Islet precursor cell (in vitro differentiated cells): ENCODE results near the gene ASNSD1.

Experiments
- DNase-seq: peaks from one replicate; pipeline ENCODE4 v3.0.0-alpha.2; 2018

Gene ASNSD1

DNA sequence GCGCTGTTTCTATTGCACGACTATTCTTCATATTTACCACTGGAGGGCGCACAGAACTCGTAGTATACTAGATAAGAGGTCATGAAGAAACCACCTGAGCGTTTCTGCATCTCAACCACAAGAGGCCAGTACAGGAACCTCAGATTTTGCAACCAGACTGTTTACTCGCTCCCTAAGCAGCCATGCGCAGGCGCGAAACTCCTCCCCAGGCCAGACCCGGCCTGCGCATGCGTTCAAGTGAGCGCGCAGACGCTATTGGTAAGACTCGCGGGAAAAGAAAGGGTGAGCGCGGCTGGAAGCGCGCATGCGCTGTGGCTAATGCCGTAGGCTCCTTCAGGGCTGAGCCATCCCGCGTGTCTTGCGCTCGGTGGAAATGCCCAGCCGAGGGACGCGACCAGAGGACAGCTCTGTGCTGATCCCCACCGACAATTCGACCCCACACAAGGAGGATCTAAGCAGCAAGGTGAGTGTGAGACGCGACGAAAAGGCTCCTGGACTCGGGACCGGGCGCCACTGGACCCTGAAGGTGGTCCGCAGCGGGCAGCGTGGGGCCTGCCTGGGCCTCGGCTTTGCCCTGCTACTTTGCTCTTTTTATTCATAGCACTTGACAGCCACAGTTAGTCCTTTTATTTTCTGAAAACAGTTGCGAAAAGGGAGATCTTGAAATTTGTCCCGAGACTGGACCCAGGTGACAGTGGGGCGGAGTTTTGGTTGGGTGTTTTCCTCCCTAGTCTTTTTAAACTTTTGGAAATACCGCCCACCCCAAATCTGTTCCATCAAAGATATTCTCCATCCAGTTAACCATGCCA lies at the start of gene ASNSD1:
TSS of gene ASNSD1 (plus strand) at position 312 of the 809 bp plus-strand sequence. CDS start 4,674 bp downstream, outside the sequence.
- DNase-seq = peak; percentile 100

DNA sequence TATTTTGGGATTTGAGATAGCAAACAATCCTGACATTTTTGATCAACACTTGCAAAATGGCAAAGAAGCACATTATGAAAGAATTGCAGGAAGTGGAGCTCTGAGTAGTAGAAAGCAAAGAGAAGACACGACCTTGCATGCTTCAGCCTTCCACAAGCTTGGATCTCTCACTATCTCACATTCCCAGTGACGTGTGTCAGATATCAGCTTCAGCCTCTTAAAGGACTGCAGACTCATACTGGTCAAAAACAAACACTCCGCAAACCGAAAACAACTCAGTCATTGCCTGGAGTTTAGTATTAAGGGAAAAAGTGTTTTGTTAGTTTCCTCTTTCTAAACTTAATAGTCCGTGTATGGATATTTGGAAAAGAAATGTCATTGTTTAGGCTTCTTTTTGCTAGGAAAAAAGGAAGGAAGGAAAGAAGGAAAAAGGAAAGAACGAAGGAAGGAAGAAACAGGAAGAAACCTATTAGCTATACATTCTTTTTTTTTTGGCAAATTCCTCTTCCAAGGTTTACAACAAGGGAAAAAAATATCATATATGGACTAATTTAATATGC lies 48.1 kb upstream of the ASNSD1 start:
- peak; percentile 71 for DNase-seq

DNA sequence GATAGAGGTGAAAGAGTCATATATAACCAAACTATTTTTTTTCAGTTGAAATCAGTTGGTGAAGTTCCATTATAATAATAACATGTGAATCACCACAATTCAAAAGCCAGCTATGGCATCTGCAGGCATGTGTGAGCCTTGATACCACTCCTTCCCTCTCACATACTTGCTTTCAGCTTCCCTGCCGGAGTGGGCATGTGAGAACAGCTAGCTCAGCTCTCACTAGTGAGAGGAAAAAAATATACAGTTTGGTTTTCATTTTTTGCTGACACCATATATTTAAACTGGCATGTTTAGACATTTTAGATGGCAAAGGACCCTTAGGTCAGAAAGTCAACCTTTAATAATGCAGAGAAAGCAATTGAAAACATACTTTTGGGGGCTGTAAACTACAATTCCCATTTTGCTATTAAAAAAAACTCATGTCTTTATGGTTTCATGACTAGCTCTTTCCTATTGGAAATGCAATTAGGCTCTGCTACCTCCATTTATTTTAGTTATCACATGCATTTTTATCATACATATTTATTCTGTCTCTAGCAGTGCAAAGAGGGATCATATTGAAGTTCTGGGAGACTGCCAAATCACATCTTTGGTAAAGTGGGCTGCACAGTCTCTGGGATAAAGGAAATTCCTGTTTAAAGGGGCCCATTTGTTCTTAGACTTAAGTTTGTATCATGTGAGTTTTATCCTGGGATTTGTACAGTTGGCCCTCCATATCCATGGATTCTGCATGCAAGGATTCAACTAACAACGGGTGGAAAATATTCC lies 47.4 kb upstream of the ASNSD1 start:
- no peak for DNase-seq

DNA sequence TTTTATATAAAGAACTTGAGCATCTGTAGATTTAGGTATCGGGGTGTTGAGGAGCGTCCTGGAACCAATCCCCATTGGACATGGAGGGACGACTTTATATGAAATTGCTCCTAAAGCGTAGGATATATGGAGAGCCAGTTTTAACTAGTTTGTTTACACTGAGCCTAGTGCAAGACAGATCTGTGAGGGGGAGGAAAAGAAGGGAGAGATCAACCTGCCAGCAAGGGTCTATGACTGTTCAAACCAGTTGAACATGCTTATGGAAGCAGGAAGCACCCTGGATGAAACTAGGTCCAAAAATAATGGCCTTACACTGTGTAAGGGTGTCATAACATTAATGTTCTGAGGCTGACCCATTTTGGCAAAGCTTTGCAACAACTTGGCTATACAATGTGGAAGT lies 46.7 kb upstream of the ASNSD1 start:
- DNase-seq = no peak

DNA sequence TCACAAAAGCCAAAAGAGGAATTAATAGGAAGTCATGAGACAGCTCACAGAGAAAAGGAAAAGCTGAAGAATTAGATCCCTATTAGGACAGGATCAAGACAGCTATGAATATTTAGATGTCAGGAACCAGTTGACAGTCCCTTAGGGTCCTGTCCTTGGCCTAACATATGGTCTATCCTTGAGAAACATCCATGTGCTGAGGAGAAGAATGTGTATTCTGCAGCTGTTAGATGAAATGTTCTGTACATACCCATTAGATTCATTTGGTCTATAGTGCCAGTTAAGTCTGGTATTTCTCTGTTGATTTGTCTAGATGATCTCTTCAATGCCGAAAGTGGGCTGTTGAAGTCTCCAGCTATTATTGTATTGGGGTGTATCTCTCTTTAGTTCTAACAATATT lies 43.1 kb upstream of the ASNSD1 start:
- DNase-seq = no peak

DNA sequence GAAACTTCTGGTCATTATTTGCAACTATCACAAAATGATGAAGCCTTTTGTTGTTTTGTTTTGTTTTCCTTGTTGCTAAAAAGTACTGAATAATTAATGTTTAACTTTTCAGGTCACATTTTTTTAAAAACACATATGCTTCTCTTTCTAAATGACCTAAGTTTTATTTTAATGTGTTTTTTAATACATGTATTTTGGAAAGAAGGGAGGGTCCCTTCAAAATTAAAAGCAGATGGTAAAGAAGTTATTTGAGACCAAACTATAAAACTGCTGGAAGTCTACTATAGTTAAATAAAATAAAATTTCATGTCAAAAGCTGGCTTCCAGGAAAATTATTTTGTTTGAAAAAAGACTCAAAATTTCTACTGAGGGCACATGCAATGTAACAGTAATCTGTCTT lies 39.5 kb upstream of the ASNSD1 start:
- no peak for DNase-seq

DNA sequence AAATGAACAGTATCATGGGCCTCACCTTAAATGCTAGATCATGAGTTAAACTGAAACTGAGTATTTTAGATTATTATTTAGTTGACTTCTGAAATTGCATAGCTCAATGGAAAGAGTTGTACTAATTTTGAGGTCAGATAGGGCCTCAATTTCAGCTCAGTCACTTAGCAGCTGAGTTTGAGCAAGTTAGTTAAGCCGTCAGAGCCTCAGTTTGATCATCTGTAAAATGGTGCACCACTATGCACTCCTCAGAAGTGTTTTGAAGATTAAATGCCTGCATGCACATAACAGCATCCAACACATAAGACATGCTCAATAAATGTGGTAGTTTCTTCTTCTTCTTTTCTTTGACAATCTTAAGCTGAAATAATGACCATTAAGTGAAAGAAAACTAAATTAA lies 38.2 kb upstream of the ASNSD1 start:
- DNase-seq = no peak

DNA sequence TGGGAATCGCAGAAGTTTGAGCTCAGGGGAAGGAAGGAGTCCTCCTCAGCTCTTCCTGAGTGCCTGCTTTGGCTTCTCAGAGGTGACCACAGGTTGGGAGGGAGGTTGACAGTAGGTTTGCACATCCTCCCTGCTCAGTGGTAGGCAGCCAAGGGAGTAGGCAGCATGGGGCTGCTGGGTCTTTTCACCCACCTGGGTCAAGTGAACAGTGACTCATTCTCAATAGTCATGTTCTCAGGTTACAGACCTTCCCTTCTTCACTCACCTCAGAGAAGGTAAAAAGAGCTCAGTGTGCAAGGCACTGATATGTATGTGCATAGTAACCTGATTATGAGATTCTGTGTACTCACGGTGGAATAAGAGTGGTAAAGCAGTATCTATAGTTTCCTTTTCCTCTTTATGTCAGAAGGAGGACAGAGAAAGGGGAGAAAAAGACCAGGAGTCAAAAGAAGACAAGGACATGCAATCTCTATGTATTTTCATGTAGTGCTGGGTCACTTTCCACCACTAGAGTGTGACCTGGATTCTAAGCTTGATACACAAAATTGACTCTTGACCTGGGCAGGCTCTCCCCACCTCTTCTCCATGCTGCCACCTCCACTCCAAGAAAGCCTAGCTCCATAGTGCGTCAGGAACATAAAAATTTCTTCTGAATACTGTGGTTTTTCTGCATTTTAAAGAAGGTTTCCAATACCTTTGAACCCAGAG lies 36.5 kb upstream of the ASNSD1 start:
- DNase-seq = peak; percentile 58

DNA sequence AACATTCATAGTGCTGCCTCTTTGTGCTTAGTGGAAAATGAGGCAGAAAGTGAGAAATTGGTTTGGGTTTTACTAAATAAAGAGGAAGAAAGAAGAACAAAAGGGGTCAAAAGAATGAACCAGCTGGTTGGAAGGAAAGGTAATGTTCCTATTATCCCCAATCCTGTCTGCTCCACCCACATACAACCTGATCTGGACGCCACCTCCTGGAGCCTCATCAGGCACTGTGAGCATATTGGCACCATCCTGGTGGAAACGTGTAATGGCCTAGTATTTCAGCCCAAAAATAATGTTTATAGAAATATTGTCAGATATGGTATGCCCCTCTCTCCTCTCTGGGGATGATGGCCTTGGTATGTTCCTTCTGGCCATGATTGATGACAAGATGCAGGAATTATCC lies 35.6 kb upstream of the ASNSD1 start:
- no peak for DNase-seq

DNA sequence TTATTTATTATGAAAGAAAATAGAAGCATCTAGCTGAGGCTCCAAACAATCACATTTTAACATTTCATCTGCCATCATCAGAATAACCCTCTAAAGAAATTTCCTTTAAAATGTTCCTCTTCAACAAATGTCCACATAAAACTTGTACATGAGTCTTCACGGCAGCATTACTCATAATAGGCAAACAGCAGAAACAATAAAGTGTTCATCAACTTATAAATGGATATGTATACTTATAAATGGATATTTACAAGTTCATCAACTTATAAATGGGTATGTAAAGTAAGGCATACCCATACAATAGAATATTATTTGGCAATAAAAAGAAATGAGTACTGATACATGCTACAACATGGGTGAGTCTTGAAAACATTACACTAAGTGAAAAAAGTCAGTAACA lies 33.5 kb upstream of the ASNSD1 start:
- no peak for DNase-seq

DNA sequence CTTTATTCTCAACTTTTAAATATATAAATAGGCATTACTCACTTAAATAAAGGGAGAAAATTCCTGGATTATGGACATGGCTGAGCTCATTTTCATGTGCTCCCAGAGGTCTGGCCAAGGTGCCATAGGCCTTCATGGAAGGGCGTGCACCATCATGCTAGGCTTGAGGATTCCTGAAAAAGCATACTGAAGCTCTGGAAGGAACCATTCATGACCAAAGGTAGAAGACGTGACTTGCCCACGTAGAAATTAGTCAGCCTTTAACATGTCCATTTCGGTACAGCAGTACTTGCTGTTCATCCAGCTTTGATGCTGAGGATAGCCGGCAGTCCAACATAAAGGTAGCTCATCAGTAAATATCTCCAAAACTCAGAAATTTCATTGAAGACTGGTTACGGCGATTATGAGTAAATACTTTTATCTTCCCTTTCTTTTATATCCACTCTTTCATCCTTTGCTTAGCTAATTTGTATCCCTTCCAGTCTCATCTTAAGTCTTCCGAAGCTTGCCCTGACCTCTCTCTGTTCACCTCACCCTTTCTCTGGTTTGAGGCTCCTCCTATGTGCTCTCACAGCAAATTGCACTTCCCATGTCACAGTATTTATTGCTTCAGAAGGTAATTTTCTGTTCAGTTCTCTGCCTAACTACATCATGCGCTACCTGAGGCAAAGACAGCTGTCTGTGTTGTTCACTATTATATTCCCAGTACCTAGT lies 32.3 kb upstream of the ASNSD1 start:
- DNase-seq = no peak

DNA sequence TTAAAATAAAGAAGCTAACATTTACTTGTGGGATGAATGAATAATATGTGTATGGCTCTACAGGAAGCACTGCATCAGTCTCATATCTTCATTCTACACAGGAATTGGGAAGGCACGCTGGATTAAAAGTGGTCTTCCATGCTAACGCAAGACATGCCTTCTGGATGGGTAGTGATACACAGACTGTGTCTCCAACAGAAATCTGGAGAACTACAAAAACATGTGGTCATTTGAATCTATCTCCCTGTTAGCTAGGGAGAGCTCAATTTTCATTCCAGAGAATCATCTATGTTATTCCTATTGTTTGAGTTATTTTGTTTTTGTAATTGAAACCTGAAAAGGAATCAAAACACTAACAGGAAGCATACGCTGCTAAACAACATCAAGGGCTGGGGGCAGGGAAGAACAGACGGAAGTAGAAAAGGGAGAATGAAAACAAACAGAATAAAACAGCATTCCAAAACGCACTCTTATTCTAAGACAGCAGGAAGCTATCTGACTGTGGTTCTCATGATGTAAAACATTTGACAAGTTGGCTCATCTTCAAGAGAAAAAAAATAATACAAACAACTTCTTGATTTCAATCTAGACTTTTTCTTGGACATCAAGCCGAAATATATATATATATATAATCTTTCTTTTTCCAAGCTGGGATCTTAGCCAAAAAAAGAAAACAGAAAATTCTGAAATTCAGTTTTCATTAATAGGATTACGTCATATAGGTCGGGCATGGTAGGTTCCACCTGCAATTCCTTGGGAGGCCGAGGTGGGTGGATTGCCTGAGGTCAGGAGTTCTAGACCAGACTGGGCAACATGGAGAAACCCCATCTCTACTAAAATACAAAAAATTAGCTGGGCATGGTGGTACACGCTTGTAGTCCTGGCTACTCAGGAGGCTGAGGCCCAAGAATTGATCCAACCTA lies 31.5 kb upstream of the ASNSD1 start:
- DNase-seq = no peak

DNA sequence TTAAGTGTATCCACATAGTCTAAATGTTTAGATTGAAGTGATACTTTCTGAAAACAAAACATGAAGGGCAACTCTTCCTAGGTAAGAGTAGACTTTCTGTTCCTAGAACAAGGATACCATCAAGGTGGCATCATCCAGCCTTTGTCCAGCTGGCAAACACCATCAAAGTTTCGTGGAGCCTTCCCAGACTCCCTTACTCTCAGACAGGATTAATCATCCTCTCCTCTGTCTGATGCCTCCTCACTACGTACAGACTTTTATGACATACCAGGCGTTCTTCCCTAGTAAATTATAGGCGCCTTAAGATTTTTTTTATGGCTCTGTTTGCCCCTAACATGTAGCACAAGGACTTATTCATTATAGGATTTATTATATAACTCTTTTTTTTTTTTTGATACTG lies 29.4 kb upstream of the ASNSD1 start:
- no peak for DNase-seq

DNA sequence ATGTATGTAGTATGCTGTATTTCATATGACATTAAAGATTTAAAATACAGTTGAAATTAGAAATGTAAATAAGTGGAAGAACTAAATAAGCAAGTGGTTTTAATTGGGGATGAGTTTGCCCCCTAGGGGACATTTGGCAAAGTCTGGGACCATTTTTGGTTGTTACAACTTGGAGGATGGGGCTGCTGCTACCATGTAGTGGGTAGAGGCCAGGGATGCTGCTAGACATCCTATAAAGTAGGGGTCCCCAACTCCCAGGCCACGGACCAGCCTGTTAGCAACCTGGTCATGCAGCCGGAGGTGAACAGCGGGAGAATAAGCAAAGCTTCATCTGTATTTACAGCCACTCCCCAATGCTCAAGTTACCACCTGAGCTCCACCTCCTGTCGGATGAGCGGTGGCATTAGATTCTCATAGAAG lies 27.9 kb upstream of the ASNSD1 start:
- DNase-seq = no peak

DNA sequence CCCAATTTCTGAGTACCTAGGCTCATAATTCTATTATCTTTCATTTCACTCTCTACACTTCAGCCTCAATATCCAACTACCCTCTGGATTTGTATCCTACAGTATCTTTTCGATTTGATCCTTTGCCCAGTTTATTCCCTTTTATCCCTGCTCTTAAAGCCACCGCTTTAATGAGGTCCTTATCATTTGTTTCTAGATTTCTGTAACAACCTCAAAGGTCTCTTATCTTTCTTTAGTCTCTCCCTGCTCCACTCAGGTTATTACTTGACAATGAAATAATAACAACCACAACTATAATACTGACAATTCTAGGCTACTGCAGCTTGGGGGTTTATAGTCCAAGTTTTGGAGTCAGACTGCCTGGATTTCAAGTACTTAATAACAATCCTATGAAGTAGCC lies 25.9 kb upstream of the ASNSD1 start:
- DNase-seq = no peak

DNA sequence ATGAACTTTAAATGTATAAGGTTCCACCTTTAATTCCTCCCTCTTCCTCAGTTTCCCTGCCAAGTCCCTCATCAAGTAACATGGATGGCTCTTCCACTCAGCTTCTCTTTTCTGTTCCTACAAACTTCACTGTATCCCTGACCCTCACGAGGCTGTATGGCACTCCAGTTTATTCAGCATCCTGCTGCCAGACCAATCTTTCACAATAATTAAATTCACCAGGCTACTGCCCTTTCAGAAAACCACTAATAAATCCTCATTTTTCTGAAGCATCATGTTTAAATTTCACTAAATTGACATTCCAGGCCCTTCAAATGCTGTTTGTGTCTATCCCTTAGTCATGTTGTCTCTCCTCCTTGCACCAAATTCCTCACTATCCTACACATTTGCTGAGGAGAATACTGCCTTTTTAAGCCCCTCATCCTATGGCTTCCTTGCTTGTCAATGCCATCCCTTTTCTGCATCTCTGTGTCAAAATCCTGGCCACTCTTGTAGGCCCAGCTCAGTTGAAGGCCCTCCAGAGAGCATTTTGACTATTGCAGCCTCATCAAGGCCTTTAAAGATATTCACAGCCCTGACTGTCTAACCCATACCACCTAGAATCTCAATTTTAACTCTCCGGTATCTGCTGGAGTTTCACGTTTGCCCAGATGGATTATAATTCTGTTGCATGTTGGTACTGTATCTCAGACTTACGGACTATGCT lies 22.8 kb upstream of the ASNSD1 start:
- DNase-seq = no peak

DNA sequence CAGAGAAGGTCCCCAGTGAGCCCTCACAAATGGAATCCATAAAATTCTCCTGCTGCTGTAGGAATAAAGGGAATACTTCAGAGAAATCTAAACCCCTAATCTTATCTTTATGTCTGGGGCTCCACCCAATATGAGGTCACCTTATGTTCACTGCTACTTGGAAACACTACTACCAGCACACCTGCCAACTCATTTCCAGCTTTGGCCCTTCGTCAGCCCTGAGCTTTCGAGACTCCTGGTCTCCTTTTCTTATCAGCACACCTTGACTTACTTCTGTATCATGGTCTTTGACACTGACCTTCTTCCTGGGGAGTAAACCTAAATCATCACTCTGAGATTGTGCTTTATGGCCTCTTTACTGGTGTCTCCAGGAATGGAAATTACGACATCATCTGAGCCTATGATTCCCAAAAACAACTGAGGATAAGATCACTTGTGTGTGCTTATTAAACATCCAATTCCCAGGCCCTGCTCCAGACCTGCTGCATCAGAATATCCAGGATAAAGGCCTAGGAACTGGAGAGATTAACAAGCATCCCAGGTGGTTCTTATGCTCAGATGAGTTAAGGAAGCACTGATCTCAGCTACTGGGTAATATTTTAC lies 22.2 kb upstream of the ASNSD1 start:
- DNase-seq = no peak

DNA sequence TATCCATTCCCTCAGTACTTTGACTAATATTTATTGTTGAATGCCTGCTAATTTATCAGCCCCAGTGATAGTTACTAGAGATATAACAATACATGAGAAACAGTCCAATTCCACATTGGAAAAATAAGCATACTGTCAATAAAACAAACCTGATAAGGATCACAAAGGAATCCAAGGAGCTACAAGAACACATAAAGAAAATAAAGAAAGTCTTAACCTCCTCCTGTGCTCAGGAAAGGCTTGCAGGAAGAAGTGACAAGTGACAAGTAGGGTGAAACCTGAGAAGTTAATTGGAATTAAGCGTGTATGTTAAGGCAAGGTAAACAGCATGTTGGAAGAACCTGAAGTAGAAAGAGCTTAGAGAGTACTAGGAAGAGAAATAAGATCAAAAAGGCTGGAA lies 20.3 kb upstream of the ASNSD1 start:
- no peak for DNase-seq

DNA sequence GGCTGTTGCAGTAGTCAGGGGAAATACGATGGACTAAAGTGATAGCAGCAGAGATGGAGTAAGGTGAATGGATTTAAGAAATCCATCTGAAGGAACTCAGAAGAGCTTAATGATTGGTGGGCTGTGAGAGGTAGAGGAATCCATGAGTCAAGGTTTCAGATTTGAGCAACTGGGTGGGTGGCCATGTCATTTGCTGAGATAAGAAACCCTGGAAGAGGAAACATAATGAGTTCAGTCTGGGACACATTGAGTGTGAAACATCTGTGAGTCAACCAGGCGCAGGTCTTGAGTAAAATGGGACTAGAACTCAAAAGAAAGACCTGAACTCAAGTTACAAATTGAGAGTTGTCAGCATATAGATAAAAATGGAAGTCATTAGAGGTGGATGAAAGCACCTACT lies 19.7 kb upstream of the ASNSD1 start:
- DNase-seq = no peak

DNA sequence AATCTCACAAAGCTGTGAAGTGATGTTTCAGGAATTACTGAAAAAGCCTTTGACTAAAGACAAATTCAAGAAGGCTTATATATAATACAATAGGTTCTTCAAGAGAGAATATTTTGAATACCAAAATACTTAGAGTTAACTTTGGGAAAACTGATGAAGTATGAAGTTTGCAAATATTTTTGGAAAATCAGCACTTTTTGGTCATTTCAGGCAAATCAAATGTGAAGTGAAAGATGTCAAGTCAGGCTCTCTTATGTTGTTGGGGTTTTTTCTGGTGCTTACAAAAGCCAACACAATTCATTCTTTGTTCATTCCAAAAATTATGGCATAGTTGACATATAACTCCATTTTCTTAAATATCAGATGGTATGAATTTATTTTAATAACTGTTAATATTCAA lies 14.7 kb upstream of the ASNSD1 start:
- no peak for DNase-seq
